SKM-1 (cell line): ENCODE data around the gene TEKT5.
"Not testable (repeated sequence)": the region's sequence is repeated elsewhere in the genome, so short reads cannot be mapped to it uniquely, and the experiment has no call there.

Experiments
- DNase-seq: peaks from one replicate; lab custom pipeline; 2025; ENCODE audit not compliant: unreplicated experiment; lab: John Stamatoyannopoulos, UW

The TEKT5 gene

GRCh38 chr16:10685709-10686108 lies 9.0 kb downstream of the TEKT5 start:
- DNase-seq = no peak

GRCh38 chr16:10684511-10685151 lies 10.1 kb downstream of the TEKT5 start:
- no peak for DNase-seq

- DNase-seq = no peak
Observed at GRCh38 chr16:10683170-10683569, 11.6 kb downstream of the TEKT5 start.

- no peak for DNase-seq
Observed at GRCh38 chr16:10682604-10683003, 12.1 kb downstream of the TEKT5 start.

- no peak for DNase-seq
Observed at GRCh38 chr16:10681310-10682308, 13.1 kb downstream of the TEKT5 start.

- DNase-seq = no peak
Observed at GRCh38 chr16:10679921-10680320, 14.8 kb downstream of the TEKT5 start.

- not testable (repeated sequence) for DNase-seq
Observed at GRCh38 chr16:10679441-10679840, 15.3 kb downstream of the TEKT5 start.

- no peak for DNase-seq
Observed at GRCh38 chr16:10678655-10679054, 16.1 kb downstream of the TEKT5 start.

- DNase-seq = no peak
Observed at GRCh38 chr16:10676284-10676683, 18.4 kb downstream of the TEKT5 start.

GRCh38 chr16:10675861-10676260 lies 18.9 kb downstream of the TEKT5 start:
- DNase-seq = no peak

GRCh38 chr16:10675216-10675615 lies 19.5 kb downstream of the TEKT5 start:
- no peak for DNase-seq

GRCh38 chr16:10671729-10672128 lies 23.0 kb downstream of the TEKT5 start:
- DNase-seq = no peak

- no peak for DNase-seq
Observed at GRCh38 chr16:10669791-10670190, 24.9 kb downstream of the TEKT5 start.

GRCh38 chr16:10668322-10669045 lies 26.2 kb downstream of the TEKT5 start:
- DNase-seq = no peak

- DNase-seq = no peak
Observed at GRCh38 chr16:10667239-10667638, 27.5 kb downstream of the TEKT5 start.

GRCh38 chr16:10666291-10666690 lies 28.4 kb downstream of the TEKT5 start:
- no peak for DNase-seq

GRCh38 chr16:10665166-10665565 lies 29.6 kb downstream of the TEKT5 start:
- no peak for DNase-seq

- no peak for DNase-seq
Observed at GRCh38 chr16:10664720-10665126, 30.0 kb downstream of the TEKT5 start.

- DNase-seq = no peak
Observed at GRCh38 chr16:10663744-10664143, 31.0 kb downstream of the TEKT5 start.

GRCh38 chr16:10663146-10663545 lies 31.6 kb downstream of the TEKT5 start:
- no peak for DNase-seq

GRCh38 chr16:10662212-10662611 lies 32.5 kb downstream of the TEKT5 start:
- DNase-seq = no peak

GRCh38 chr16:10661737-10662136 lies 33.0 kb downstream of the TEKT5 start:
- no peak for DNase-seq
